GM12892 (cell line): Measurements from ENCODE around the gene GLCCI1.
A peak's percentile ranks its signal among the peaks of the same experiment; 100 is the strongest.

Source experiments
- DNase-seq: peaks from one replicate; pipeline ENCODE4 v3.0.0; 2011; ENCODE audit not compliant: insufficient read length
- FAIRE-seq: peaks from 2 replicates; lab custom pipeline; 2011; peaks lifted over from hg19 to GRCh38; lab: Jason Lieb, UNC
- POLR2A ChIP-seq: IDR thresholded peaks from 2 replicates; pipeline ENCODE4 v1.6.1; 2011; ENCODE audit warnings: low read depth, low read length, control low read depth
- POLR2AphosphoS5 ChIP-seq: IDR thresholded peaks from 2 replicates; pipeline ENCODE4 v1.6.1; 2011; ENCODE audit warnings: low read depth, low read length, control low read depth
- TAF1 ChIP-seq: IDR thresholded peaks from 2 replicates; pipeline ENCODE4 v1.6.1; 2011; ENCODE audit warnings: low read depth, mild to moderate bottlenecking, control low read depth, low read length, borderline replicate concordance

Gene GLCCI1

DNA sequence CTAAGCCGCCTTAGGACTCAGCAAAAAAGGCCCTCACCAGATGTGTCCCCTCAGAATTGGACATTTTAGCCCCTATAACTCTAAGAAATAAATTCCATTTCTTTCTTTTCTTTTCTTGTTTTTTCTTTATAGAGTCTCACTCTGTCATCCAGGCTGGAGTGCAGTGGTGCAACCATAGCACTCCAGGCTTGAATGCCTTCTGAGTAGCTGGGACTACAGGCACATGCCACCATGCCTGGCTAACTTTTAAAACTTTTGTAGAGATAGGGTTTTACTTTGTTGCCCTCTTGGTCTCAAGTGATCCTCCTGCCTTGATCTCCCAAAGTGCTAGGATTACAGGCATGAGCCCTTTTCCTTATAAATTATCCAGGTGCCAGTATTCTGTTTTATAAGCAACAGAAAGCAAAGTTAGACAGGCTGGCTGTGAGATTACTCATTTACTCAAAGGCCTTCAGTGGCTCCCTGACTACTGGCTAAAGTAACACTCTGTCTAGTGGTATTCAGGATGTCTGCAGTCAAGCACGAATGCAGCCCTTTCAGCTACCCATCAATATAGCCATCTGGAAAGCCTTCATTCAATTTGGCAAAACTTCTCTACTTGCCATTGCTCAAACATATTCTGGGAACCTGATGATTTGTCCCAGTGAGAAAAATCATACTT lies 164.7 kb downstream of the GLCCI1 start:
- DNase-seq (no peak), FAIRE-seq (peak; percentile 71)
- TF ChIP-seq TAF1 (no peak), POLR2A (no peak)

DNA sequence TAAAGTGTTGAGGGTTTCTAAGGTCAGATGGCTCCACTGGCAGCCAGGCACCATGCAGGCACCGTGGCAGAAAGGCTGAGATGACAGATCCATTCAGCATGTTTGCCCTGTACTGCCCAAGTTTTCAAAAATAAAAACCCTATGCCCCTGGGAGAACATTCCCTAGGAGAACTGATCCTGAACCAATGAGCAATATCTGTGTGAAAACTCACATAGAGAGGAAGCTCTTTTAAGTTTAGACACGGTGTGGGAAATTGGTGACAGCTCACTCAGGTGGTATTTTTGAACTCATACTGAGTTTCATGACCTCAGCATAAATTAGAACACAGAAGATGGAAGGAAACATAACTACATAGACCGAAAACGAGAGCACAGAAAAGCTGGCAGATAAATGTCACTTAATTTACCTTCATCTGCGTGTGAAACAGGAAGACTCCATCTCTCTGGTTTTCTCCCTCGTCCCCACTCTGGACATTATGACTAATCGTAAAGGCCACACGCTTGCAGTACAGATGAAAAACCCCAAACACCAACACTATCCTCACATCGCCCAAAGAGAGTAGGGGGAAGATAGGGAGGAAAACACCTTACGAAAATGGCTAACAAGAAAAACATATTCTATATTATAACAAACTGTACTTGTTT lies 165.6 kb downstream of the GLCCI1 start:
- TF ChIP-seq POLR2A: no peak
- no peak for TF ChIP-seq TAF1
- no peak for TF ChIP-seq POLR2AphosphoS5
- no peak for DNase-seq
- peak; percentile 97 for FAIRE-seq

DNA sequence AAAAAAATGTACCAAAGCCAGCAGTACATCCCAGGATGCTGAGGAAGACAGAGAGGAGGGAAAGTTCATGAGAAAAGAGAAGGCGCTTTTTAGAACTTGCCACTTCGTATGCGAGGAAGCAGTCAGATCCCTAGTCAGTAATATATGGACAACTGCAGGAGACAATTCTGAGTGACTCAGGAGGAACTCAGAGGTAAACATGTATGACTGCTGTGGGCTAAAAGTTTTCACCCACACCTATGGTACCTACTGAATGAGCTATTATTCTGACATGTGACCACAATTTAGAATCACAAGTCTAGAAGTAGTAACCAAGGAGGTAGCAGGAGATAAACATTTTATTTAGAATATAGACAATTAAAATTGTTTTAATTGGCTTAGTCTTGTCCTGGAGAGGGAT lies 166.8 kb downstream of the GLCCI1 start:
- no peak for DNase-seq
- peak; percentile 51 for FAIRE-seq
- no peak for TF ChIP-seq POLR2A
- TF ChIP-seq POLR2AphosphoS5: no peak
- TF ChIP-seq TAF1: no peak

DNA sequence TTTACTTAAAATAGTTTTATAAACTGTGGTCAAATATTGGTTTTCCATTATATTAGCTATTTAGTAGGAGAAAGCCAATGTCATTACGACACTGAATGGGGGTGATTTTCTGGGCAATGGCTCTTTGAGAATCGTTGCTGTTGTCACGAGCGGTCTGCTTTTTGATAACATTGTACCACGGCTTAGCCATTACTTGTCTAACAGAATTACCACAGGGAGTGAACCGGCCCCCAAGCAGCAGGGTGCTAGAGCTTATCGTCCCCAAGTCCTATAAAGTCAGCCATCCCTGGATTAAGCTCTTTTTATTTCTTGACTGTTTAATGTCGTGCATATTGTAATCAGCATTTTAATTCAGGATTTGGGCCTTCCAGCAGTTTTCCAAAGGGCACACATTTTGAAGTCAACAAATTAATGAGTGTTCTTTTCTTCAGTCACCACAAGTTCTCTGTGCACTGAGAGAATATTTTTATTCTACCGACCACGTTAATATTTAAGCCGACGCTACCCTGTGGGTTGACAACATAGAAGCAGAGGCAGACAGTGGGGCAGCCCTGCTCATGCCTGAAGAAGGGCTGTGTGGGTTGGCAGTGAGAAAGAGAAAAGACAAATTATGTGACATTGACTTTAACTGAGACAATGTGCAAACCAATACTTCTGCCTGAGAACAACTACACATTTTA lies 167.6 kb downstream of the GLCCI1 start:
- DNase-seq: no peak
- TF ChIP-seq POLR2AphosphoS5 (no peak), TAF1 (no peak), POLR2A (no peak)
- no peak for FAIRE-seq
